Measurements from ENCODE around the gene VPS54.

Gene VPS54

DNA sequence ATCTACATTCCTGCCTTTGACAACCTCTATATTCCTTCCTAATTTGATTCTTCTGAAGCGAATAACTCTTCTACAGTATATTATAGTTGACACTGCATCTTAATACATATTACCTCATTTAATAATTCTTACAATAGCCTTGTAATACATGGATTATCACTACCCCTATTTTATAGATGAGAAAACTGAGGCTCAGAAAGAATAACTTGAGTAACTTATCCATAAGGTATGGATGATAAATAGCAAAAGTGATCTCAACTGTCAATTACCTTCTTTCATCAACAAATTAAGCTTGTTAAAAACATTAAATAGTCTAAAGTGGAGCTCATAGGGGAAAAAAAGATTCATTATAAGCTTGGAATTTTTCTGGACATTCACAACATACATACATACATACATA is 4.6 kb downstream of the VPS54 start:
- H3K4me3 ChIP-seq (ENCODE audit: low read depth, low read length): no peak overlapping the region
- no peaks in the 10 kb centered on the region for H3K27me3 ChIP-seq (replicated peaks)
- H3K36me3 ChIP-seq (replicated peaks): no peaks in the 10 kb centered on the region
- no peak overlapping the region for H3K27ac ChIP-seq
- in situ Hi-C loops (cut with HindIII; ENCODE audit: low pct_ligation_motif_present, low sequenced_read_pairs): no loop called here
- TF ChIP-seq, protein P1, sequence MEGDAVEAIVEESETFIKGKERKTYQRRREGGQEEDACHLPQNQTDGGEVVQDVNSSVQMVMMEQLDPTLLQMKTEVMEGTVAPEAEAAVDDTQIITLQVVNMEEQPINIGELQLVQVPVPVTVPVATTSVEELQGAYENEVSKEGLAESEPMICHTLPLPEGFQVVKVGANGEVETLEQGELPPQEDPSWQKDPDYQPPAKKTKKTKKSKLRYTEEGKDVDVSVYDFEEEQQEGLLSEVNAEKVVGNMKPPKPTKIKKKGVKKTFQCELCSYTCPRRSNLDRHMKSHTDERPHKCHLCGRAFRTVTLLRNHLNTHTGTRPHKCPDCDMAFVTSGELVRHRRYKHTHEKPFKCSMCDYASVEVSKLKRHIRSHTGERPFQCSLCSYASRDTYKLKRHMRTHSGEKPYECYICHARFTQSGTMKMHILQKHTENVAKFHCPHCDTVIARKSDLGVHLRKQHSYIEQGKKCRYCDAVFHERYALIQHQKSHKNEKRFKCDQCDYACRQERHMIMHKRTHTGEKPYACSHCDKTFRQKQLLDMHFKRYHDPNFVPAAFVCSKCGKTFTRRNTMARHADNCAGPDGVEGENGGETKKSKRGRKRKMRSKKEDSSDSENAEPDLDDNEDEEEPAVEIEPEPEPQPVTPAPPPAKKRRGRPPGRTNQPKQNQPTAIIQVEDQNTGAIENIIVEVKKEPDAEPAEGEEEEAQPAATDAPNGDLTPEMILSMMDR (IDR thresholded peaks at IDR 0.05; ENCODE audit: low read depth, low read length, missing control alignments): no peak
- DNase-seq: no peak

DNA sequence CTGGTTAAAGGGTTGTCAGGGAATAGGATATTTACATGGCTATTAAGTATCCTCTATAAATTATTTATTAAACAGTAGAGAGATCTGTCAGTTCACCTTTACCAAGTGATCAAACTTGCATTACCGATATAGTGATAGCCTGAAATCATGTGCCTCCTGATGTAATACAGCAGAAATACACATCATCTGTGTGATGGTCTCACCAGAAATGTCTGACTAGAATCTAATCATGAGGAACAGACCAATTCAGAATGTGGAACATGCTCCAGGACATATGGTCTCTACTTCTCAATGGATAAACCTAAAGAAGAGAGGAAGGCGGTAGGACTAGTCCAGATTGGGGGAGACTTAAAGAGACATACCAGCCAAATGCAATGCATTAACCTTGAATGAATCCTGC is 6.2 kb downstream of the VPS54 start:
- Histone ChIP-seq H3K36me3 (replicated peaks) (no peaks in the 10 kb centered on the region), H3K4me3 (ENCODE audit: low read depth, low read length) (no peak overlapping the region), H3K27ac (no peak overlapping the region), H3K27me3 (replicated peaks) (no peaks in the 10 kb centered on the region)
- DNase-seq: no peak
- TF ChIP-seq, protein P1 (IDR thresholded peaks at IDR 0.05; ENCODE audit: low read depth, low read length, missing control alignments): no peak
- in situ Hi-C loops (cut with HindIII; ENCODE audit: low pct_ligation_motif_present, low sequenced_read_pairs): no loop called here

DNA sequence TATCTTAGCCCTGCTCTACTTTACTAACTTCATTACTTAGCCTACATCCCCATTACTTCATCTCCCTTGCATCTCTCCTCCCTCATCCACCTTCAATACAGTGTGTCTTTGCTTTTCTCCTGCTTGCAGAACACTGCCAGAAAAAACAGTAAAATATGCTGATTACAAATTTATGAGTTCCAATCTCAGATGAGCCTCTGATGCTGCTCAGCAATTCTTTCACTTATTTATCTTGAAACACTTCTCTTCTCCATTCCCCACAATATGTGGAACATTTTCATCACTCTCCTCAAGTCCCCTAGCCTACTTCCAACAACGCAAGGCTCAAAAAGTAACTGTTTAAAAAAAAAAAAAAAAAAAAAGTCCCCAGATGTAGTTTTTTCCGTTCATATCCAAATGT is 7.1 kb downstream of the VPS54 start:
- TF ChIP-seq, protein P1 (IDR thresholded peaks at IDR 0.05; ENCODE audit: low read depth, low read length, missing control alignments): no peak
- Histone ChIP-seq H3K27ac (no peak overlapping the region), H3K36me3 (replicated peaks) (no peaks in the 10 kb centered on the region), H3K4me3 (ENCODE audit: low read depth, low read length) (no peak overlapping the region), H3K27me3 (replicated peaks) (no peaks in the 10 kb centered on the region)
- DNase-seq: no peak
- in situ Hi-C loops (cut with HindIII; ENCODE audit: low pct_ligation_motif_present, low sequenced_read_pairs): no loop called here

DNA sequence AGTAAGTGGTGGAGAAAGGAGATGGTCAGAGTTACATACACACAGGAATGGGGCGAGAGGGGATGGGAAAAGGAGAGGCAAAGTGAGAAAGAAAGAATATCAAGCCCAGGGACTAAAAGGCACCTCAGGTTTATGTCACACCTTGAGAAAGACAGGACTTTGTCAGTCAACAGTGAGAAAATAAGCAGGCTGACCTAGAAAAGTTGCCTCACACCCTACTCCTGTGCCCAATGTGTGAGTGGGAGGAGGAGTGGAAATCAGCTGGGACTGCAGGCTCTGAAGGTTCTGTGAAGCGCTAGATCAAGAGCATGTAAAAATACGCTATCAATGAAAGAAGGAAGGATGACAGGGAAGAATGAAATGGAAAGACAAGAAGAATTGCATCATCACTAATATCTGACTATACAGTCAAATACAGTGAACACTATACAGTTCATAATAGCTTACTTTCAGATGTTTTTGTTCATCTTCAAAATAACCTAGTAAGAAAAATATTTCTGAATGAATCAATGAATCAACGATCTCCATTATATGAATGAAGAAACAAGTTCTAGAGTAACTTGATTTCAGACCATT is 10.7 kb downstream of the VPS54 start:
- Histone ChIP-seq H3K4me3 (ENCODE audit: low read depth, low read length) (no peak overlapping the region), H3K27me3 (replicated peaks) (no peaks in the 10 kb centered on the region), H3K27ac (no peak overlapping the region), H3K36me3 (replicated peaks) (no peaks in the 10 kb centered on the region)
- no peak for DNase-seq
- in situ Hi-C loops (cut with HindIII; ENCODE audit: low pct_ligation_motif_present, low sequenced_read_pairs): no loop called here
- TF ChIP-seq, protein P1 (IDR thresholded peaks at IDR 0.05; ENCODE audit: low read depth, low read length, missing control alignments): no peak

DNA sequence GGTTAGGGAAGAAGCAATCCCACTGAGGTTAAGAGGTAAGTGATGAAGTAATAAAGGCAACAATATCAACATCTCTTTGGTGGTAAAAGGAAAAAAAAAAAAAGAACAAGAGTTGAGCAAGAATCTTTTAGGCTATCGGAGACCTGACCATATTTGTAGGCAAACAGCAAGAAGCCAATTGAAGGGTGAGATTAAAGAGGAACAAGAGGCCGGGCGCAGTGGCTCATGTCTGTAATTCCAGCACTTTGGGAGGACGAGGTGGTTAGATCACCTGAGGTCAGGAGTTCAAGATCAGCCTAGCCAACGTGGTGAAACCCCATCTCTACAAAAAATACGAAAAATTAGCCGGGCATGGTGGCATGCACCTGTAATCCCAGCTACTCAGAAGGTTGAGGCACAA is 11.3 kb downstream of the VPS54 start:
- TF ChIP-seq, protein P1 (IDR thresholded peaks at IDR 0.05; ENCODE audit: low read depth, low read length, missing control alignments): no peak
- H3K36me3 ChIP-seq (replicated peaks): no peaks in the 10 kb centered on the region
- H3K4me3 ChIP-seq (ENCODE audit: low read depth, low read length): no peak overlapping the region
- in situ Hi-C loops (cut with HindIII; ENCODE audit: low pct_ligation_motif_present, low sequenced_read_pairs): no loop called here
- DNase-seq: no peak
- no peaks in the 10 kb centered on the region for H3K27me3 ChIP-seq (replicated peaks)
- H3K27ac ChIP-seq: no peak overlapping the region

DNA sequence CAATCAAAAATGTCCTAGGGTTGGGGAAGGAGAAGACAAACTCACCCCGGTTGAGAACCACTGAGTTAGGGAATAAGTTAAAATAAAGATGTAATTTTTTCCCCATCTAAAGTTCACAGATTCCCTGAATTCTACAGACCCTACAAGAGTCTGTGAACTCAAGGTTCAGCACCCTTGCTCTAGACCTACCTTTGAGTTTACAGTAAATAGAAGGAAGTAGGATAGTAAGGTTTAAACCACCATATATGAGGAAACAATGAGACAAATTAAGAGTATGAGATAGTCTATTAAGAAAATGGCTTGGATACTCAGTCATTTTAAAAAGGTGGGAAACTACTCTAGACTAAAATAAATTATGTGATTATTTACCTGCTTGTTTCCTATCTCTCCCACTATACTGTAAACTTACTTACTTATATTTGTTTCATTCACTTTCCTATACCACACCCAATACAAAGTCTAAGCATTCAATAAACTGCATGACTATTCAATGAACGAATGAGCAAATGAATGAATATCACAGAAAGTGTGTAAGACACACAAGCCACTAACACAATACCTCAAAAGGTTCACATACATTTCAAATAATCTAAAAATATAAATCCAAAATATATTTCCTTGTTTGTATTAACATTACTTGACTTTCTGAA is 13.4 kb downstream of the VPS54 start:
- Histone ChIP-seq H3K27ac (no peak overlapping the region), H3K36me3 (replicated peaks) (no peaks in the 10 kb centered on the region), H3K4me3 (ENCODE audit: low read depth, low read length) (no peak overlapping the region), H3K27me3 (replicated peaks) (no peaks in the 10 kb centered on the region)
- in situ Hi-C loops (cut with HindIII; ENCODE audit: low pct_ligation_motif_present, low sequenced_read_pairs): no loop called here
- DNase-seq: no peak
- TF ChIP-seq, protein P1 (IDR thresholded peaks at IDR 0.05; ENCODE audit: low read depth, low read length, missing control alignments): no peak
